ENCODE results near the gene OBP2A. TPM values are rescaled to one million over a fixed set of nuclear protein-coding genes. Genes with fewer than 3 reads are reported as not detected.

Gene OBP2A
- total and polyA plus RNA-seq, 9 donors, result 1.4 to 7.8 (median 4.8) TPM; not detected in 5

- no peak overlapping the region for H3K27ac ChIP-seq
- no peaks in the 10 kb centered on the region for H3K36me3 ChIP-seq
- no peaks in the 10 kb centered on the region for H3K9me3 ChIP-seq
- no peak for TF ChIP-seq POLR2A (IDR thresholded peaks at IDR 0.05)
- no peak for TF ChIP-seq CTCF (IDR thresholded peaks at IDR 0.05)
- no peak for TF ChIP-seq EP300 (IDR thresholded peaks at IDR 0.05)
- H3K4me3 ChIP-seq, result no peak overlapping the region
- DNase-seq, result no peak
- intact Hi-C loops (cut with DNase I), result no loop called here
- WGBS, 3 donors, result 63 to 77% (median 68%) methylated on average over 14 to 15 of the region's 15 CpGs
- H3K27me3 ChIP-seq, result no peaks in the 10 kb centered on the region
- H3K4me1 ChIP-seq (ENCODE audit: insufficient read depth), result no peaks in the 10 kb centered on the region
Measured at GRCh38 chr9:135586601-135587109, 40.7 kb downstream of the OBP2A start.

- Histone ChIP-seq H3K27ac (no peak overlapping the region), H3K4me1 (ENCODE audit: insufficient read depth) (no peaks in the 10 kb centered on the region), H3K36me3 (no peaks in the 10 kb centered on the region), H3K9me3 (no peaks in the 10 kb centered on the region), H3K4me3 (no peak overlapping the region), H3K27me3 (no peaks in the 10 kb centered on the region)
- intact Hi-C loops (cut with DNase I), result no loop called here
- TF ChIP-seq CTCF (IDR thresholded peaks at IDR 0.05) (no peak), POLR2A (IDR thresholded peaks at IDR 0.05) (no peak), EP300 (IDR thresholded peaks at IDR 0.05) (no peak)
- DNase-seq, result no peak
- WGBS, 3 donors, result 17% methylated on average over 7 of the region's 7 CpGs; no CpG with 5 or more reads in 2 of the 3 donors
Measured at GRCh38 chr9:135587658-135588057, 41.7 kb downstream of the OBP2A start.

GRCh38 chr9:135588371-135588770 lies 42.4 kb downstream of the OBP2A start:
- no peaks in the 10 kb centered on the region for H3K27me3 ChIP-seq
- DNase-seq, result no peak
- WGBS, 3 donors, result 93 to 100% methylated on average over 3 to 9 of the region's 9 CpGs; no CpG with 5 or more reads in 1 of the 3 donors
- intact Hi-C loops (cut with DNase I), result no loop called here
- H3K9me3 ChIP-seq, result no peaks in the 10 kb centered on the region
- H3K4me3 ChIP-seq, result no peak overlapping the region
- H3K4me1 ChIP-seq (ENCODE audit: insufficient read depth), result no peaks in the 10 kb centered on the region
- TF ChIP-seq CTCF (IDR thresholded peaks at IDR 0.05) (no peak), EP300 (IDR thresholded peaks at IDR 0.05) (no peak), POLR2A (IDR thresholded peaks at IDR 0.05) (no peak)
- H3K27ac ChIP-seq, result no peak overlapping the region
- H3K36me3 ChIP-seq, result no peaks in the 10 kb centered on the region

- Histone ChIP-seq H3K36me3 (no peaks in the 10 kb centered on the region), H3K9me3 (no peaks in the 10 kb centered on the region), H3K4me1 (ENCODE audit: insufficient read depth) (no peaks in the 10 kb centered on the region), H3K4me3 (no peak overlapping the region), H3K27me3 (no peaks in the 10 kb centered on the region), H3K27ac (no peak overlapping the region)
- intact Hi-C loops (cut with DNase I), result no loop called here
- 79 to 84% (median 84%) methylated on average over 17 to 20 of the region's 20 CpGs for whole genome bisulfite sequencing, 3 donors
- TF ChIP-seq CTCF (IDR thresholded peaks at IDR 0.05) (no peak), POLR2A (IDR thresholded peaks at IDR 0.05) (no peak), EP300 (IDR thresholded peaks at IDR 0.05) (no peak)
- DNase-seq, result no peak
Measured at GRCh38 chr9:135588886-135589595, 43.1 kb downstream of the OBP2A start.

Measured in ovary (tissue), 9 donors.